B cell (primary cell): ENCODE results near the gene OTOF. TPM values are rescaled to one million over a fixed set of nuclear protein-coding genes. Genes with fewer than 3 reads are reported as not detected.

ENCODE experiments used
- ATAC-seq: fragments of 200-7000 bp; cut with Tn5 transposase; one replicate; pipeline ENCODE4 v1.10.0; 2021; ENCODE audit warnings: low read depth, mild to moderate bottlenecking, moderate number of reproducible peaks, moderate library complexity
- CTCF ChIA-PET: fragments of 350-600 bp; sonication (Branson Sonifier 250); formaldehyde crosslinking; loops from one replicate; lab custom pipeline; 2021; ENCODE audit warnings: antibody characterized with exemption, inconsistent platforms; lab: Charles Lee
- POLR2A ChIA-PET: fragments of 350-600 bp; sonication (Branson Sonifier 250); formaldehyde crosslinking; loops from one replicate; lab custom pipeline; 2021; ENCODE audit warnings: antibody characterized with exemption; lab: Charles Lee
- DNase-seq: peaks from one replicate; pipeline ENCODE4 v3.0.0; 2013
- H2AFZ ChIP-seq: 2 replicates; pipeline ENCODE4 v1.6.1; 2012; ENCODE audit warnings: mild to moderate bottlenecking, low read depth, low read length; ENCODE audit not compliant: insufficient read depth, poor library complexity, severe bottlenecking
- H3K27ac ChIP-seq, 2 donors: 1 replicate in 1 of 2; 2 replicates in 1 of 2; pipeline ENCODE4 v1.5.1; 2012 to 2013; ENCODE audit warnings: low read length in 2 of 2, mild to moderate bottlenecking in 2 of 2, moderate library complexity in 1 of 2
- H3K27me3 ChIP-seq, 4 experiments: fragments of 200-600 bp in 1 of 4; sonication (generic) in 1 of 4; replicated peaks in 1 of 4; 1 replicate in 2 of 4; 2 replicates in 2 of 4; pipeline versions ENCODE4 v1.6.1 to v1.7.0; 2013 to 2016; ENCODE audit warnings: low read length in 3 of 4, mild to moderate bottlenecking in 2 of 4, mixed read lengths in 1 of 4, moderate library complexity in 1 of 4; ENCODE audit not compliant: insufficient read depth in 4 of 4, control insufficient read depth in 3 of 4; ENCODE audit errors: control extremely low read depth in 1 of 4
- H3K36me3 ChIP-seq, 2 experiments: replicated peaks in 1 of 2; 1 replicate in 1 of 2; 2 replicates in 1 of 2; pipeline versions ENCODE4 v1.6.1 to v1.7.1; 2013; ENCODE audit warnings: low read length in 1 of 2; ENCODE audit not compliant: insufficient read depth in 2 of 2, control insufficient read depth in 1 of 2; ENCODE audit errors: control extremely low read depth in 1 of 2, extremely low read depth in 1 of 2
- H3K4me1 ChIP-seq, 2 donors: fragments of 200-600 bp in 1 of 2; sonication (generic) in 1 of 2; 1 replicate in 1 of 2; 2 replicates in 1 of 2; pipeline versions ENCODE4 v1.5.1 to v1.6.1; 2013 to 2017; ENCODE audit warnings: low read length in 2 of 2; ENCODE audit not compliant: control insufficient read depth in 2 of 2, insufficient read depth in 2 of 2
- H3K4me2 ChIP-seq: replicated peaks from 2 replicates; pipeline ENCODE3; 2012; ENCODE audit warnings: mild to moderate bottlenecking, low read depth, low read length; ENCODE audit not compliant: poor library complexity, severe bottlenecking
- H3K4me3 ChIP-seq, 5 experiments: fragments of 200-600 bp in 1 of 5; sonication (generic) in 1 of 5; 1 replicate in 3 of 5; 2 replicates in 2 of 5; pipeline versions ENCODE4 v1.5.1 to v1.7.0; 2011 to 2016; ENCODE audit warnings: low read length in 4 of 5, mild to moderate bottlenecking in 4 of 5, low read depth in 2 of 5, control low read depth in 1 of 5, moderate library complexity in 1 of 5; ENCODE audit not compliant: insufficient read depth in 1 of 5; ENCODE audit errors: control extremely low read depth in 1 of 5, extremely low read depth in 1 of 5
- H3K79me2 ChIP-seq: fragments of 200-600 bp; sonication (generic); one replicate; pipeline ENCODE4 v1.6.0; 2016; ENCODE audit warnings: low read length; ENCODE audit not compliant: control insufficient read depth, insufficient read depth
- H3K9ac ChIP-seq: fragments of 200-600 bp; sonication (generic); 2 replicates; pipeline ENCODE4 v1.6.1; 2017; ENCODE audit warnings: mild to moderate bottlenecking, low read length, moderate library complexity
- H3K9me3 ChIP-seq, 3 donors: one replicate each; pipeline versions ENCODE4 v1.6.1 to v1.7.1; 2013; ENCODE audit warnings: low read length in 2 of 3; ENCODE audit not compliant: control insufficient read depth in 2 of 3, insufficient read depth in 1 of 3; ENCODE audit errors: control extremely low read depth in 1 of 3
- H4K20me1 ChIP-seq: 2 replicates; pipeline ENCODE4 v1.6.0; 2012; ENCODE audit warnings: mild to moderate bottlenecking, low read length; ENCODE audit not compliant: insufficient read depth, control insufficient read depth, poor library complexity, severe bottlenecking
- H3K27ac Mint-ChIP-seq: one replicate; pipeline ENCODE4 v1.8.0; 2021; ENCODE audit warnings: mixed read lengths
- H3K27me3 Mint-ChIP-seq: one replicate; pipeline ENCODE4 v1.8.0; 2021; ENCODE audit warnings: mixed read lengths
- H3K4me1 Mint-ChIP-seq: one replicate; pipeline ENCODE4 v1.8.0; 2021; ENCODE audit warnings: mixed read lengths
- H3K4me3 Mint-ChIP-seq: one replicate; pipeline ENCODE4 v1.8.0; 2021; ENCODE audit warnings: mixed read lengths
- H3K9me3 Mint-ChIP-seq: one replicate; pipeline ENCODE4 v1.8.0; 2022; ENCODE audit warnings: mixed read lengths; ENCODE audit not compliant: insufficient read depth
- CTCF ChIP-seq: fragments of 200-600 bp; IDR thresholded peaks from one replicate; pipeline ENCODE4 v1.8.0; 2022; ENCODE audit warnings: antibody characterized with exemption, mild to moderate bottlenecking
- EZH2 ChIP-seq: IDR thresholded peaks from 2 replicates; pipeline ENCODE4 v1.6.1; 2012; ENCODE audit warnings: borderline replicate concordance, low read depth, mild to moderate bottlenecking, moderate library complexity, low read length; ENCODE audit not compliant: insufficient read depth, poor library complexity, severe bottlenecking
- WGBS: methylation state at CpG from one replicate; pipeline ENCODE4 v1.1.5; 2013; ENCODE audit warnings: missing lambda C conversion rate; ENCODE audit not compliant: insufficient coverage; 5-methylcytosine and 5-hydroxymethylcytosine counted together
- intact Hi-C: fragments of 100-400 bp; cut with micrococcal nuclease; formaldehyde crosslinking; loops from one replicate; pipeline ENCODE4 v1.10.0; 2022
- polyA plus RNA-seq: library from polyadenylated mRNA; depleted of rRNA; stranded (reverse); fragments of >200 nt; gene quantifications from 2 replicates; pipeline ENCODE4 v1.2.3, GENCODE V29; 2012
- total RNA-seq, 2 donors: library from RNA; stranded (reverse); fragments of 120-200 nt in 1 of 2; gene quantifications; 1 replicate in 1 of 2; 2 replicates in 1 of 2; pipeline versions ENCODE4 v1.2.3 to v1.2.4, GENCODE V29; 2013 to 2022

Gene OTOF
- total and polyA plus RNA-seq, 2 donors (not counting 1 experiment from before 2014, with no cell fraction given) = not detected

GRCh38 chr2:26458365-26459042 is 19.4 kb downstream of the OTOF start:
- Mint-ChIP-seq H3K27ac (no peak overlapping the region), H3K4me1 (no peaks in the 10 kb centered on the region), H3K27me3 (peaks cover 5% of the 10 kb centered on the region), H3K9me3 (no peaks in the 10 kb centered on the region), H3K4me3 (no peak overlapping the region)
- Histone ChIP-seq H4K20me1 (no peaks in the 10 kb centered on the region), H3K36me3 (no peaks in the 10 kb centered on the region), H3K9ac (no peak overlapping the region), H3K4me2 (no peak overlapping the region), H2AFZ (no peak overlapping the region), H3K27me3 (no peaks in the 10 kb centered on the region), H3K27ac (no peak overlapping the region), H3K4me3 (no peak overlapping the region), H3K79me2 (no peaks in the 10 kb centered on the region), H3K4me1 (no peaks in the 10 kb centered on the region), H3K9me3 (no peaks in the 10 kb centered on the region)
- WGBS = 94% methylated on average over 11 of the region's 14 CpGs
- ChIA-PET POLR2A (no interaction called here), CTCF (no interaction called here)
- DNase-seq = no peak
- no peak for ATAC-seq
- TF ChIP-seq EZH2 (no peak), CTCF (no peak)
- intact Hi-C loops = no loop called here

- H3K9me3 ChIP-seq = no peaks in the 10 kb centered on the region
- H3K4me2 ChIP-seq = no peak overlapping the region
- Mint-ChIP-seq H3K27ac (no peak overlapping the region), H3K9me3 (no peaks in the 10 kb centered on the region), H3K27me3 (peaks cover 10% of the 10 kb centered on the region), H3K4me3 (no peak overlapping the region), H3K4me1 (no peaks in the 10 kb centered on the region)
- no peaks in the 10 kb centered on the region for H3K27me3 ChIP-seq
- no peak overlapping the region for H3K4me3 ChIP-seq
- no peak for TF ChIP-seq EZH2
- TF ChIP-seq CTCF = no peak
- DNase-seq (no peak), ATAC-seq (no peak)
- H3K79me2 ChIP-seq = no peaks in the 10 kb centered on the region
- H4K20me1 ChIP-seq = no peaks in the 10 kb centered on the region
- CTCF ChIA-PET = no interaction called here
- H3K4me1 ChIP-seq = no peaks in the 10 kb centered on the region
- H3K9ac ChIP-seq = no peak overlapping the region
- no peaks in the 10 kb centered on the region for H3K36me3 ChIP-seq
- WGBS = 95% methylated on average over 19 of the region's 19 CpGs
- intact Hi-C loops = no loop called here
- no peak overlapping the region for H2AFZ ChIP-seq
- H3K27ac ChIP-seq = no peak overlapping the region
- POLR2A ChIA-PET = no interaction called here
These were observed 20.1 kb downstream of the OTOF start for GRCh38 chr2:26457695-26458364.
